ENCODE data around the gene BDH2.

BDH2 gene

GRCh38 chr4:103098341-103098740 is 1.3 kb downstream of the BDH2 start:
- no peaks in the 10 kb centered on the region for H3K9me3 Mint-ChIP-seq
- H3K27me3 Mint-ChIP-seq = no peaks in the 10 kb centered on the region
- no peaks in the 10 kb centered on the region for H3K36me3 Mint-ChIP-seq (ENCODE audit: low read depth)
- H3K4me1 Mint-ChIP-seq (ENCODE audit: low read depth) = peaks cover 22% of the 10 kb centered on the region
- H3K27ac Mint-ChIP-seq = no peak overlapping the region
- peak overlapping the region; percentile 87 for H3K4me3 Mint-ChIP-seq

GRCh38 chr4:103097112-103097511 is 2.5 kb downstream of the BDH2 start:
- Mint-ChIP-seq H3K36me3 (ENCODE audit: low read depth) (peaks cover 3% of the 10 kb centered on the region), H3K27ac (no peak overlapping the region), H3K9me3 (no peaks in the 10 kb centered on the region), H3K27me3 (no peaks in the 10 kb centered on the region), H3K4me3 (no peak overlapping the region), H3K4me1 (ENCODE audit: low read depth) (peaks cover 31% of the 10 kb centered on the region)

GRCh38 chr4:103095080-103095479 is 4.6 kb downstream of the BDH2 start:
- H3K4me3 Mint-ChIP-seq = no peak overlapping the region
- H3K27me3 Mint-ChIP-seq = no peaks in the 10 kb centered on the region
- H3K9me3 Mint-ChIP-seq = no peaks in the 10 kb centered on the region
- peaks cover 37% of the 10 kb centered on the region for H3K4me1 Mint-ChIP-seq (ENCODE audit: low read depth)
- no peak overlapping the region for H3K27ac Mint-ChIP-seq
- H3K36me3 Mint-ChIP-seq (ENCODE audit: low read depth) = peaks cover 9% of the 10 kb centered on the region

GRCh38 chr4:103092245-103092644 is 7.4 kb downstream of the BDH2 start:
- Mint-ChIP-seq H3K4me3 (peak overlapping the region; percentile 2), H3K27ac (no peak overlapping the region), H3K36me3 (ENCODE audit: low read depth) (peaks cover 10% of the 10 kb centered on the region), H3K27me3 (no peaks in the 10 kb centered on the region), H3K4me1 (ENCODE audit: low read depth) (peaks cover 15% of the 10 kb centered on the region), H3K9me3 (no peaks in the 10 kb centered on the region)

- Mint-ChIP-seq H3K4me1 (ENCODE audit: low read depth) (peaks cover 15% of the 10 kb centered on the region), H3K9me3 (no peaks in the 10 kb centered on the region), H3K27me3 (no peaks in the 10 kb centered on the region), H3K27ac (no peak overlapping the region), H3K4me3 (no peak overlapping the region), H3K36me3 (ENCODE audit: low read depth) (peaks cover 15% of the 10 kb centered on the region)
Measured at GRCh38 chr4:103091601-103092223, 7.9 kb downstream of the BDH2 start.

GRCh38 chr4:103089481-103089880 is 10.2 kb downstream of the BDH2 start:
- peaks cover 25% of the 10 kb centered on the region for H3K36me3 Mint-ChIP-seq (ENCODE audit: low read depth)
- H3K4me3 Mint-ChIP-seq = no peak overlapping the region
- no peaks in the 10 kb centered on the region for H3K27me3 Mint-ChIP-seq
- H3K9me3 Mint-ChIP-seq = no peaks in the 10 kb centered on the region
- H3K27ac Mint-ChIP-seq = no peak overlapping the region
- peaks cover 15% of the 10 kb centered on the region for H3K4me1 Mint-ChIP-seq (ENCODE audit: low read depth)

GRCh38 chr4:103086551-103086950 is 13.1 kb downstream of the BDH2 start:
- Mint-ChIP-seq H3K4me3 (no peak overlapping the region), H3K27ac (no peak overlapping the region), H3K4me1 (ENCODE audit: low read depth) (peaks cover under 1% of the 10 kb centered on the region), H3K9me3 (no peaks in the 10 kb centered on the region), H3K27me3 (no peaks in the 10 kb centered on the region), H3K36me3 (ENCODE audit: low read depth) (peaks cover 16% of the 10 kb centered on the region)

GRCh38 chr4:103085555-103086196 is 14.0 kb downstream of the BDH2 start:
- Mint-ChIP-seq H3K27me3 (no peaks in the 10 kb centered on the region), H3K4me1 (ENCODE audit: low read depth) (peaks cover 4% of the 10 kb centered on the region), H3K4me3 (no peak overlapping the region), H3K36me3 (ENCODE audit: low read depth) (peaks cover 20% of the 10 kb centered on the region), H3K27ac (no peak overlapping the region), H3K9me3 (no peaks in the 10 kb centered on the region)

- peaks cover 30% of the 10 kb centered on the region for H3K4me1 Mint-ChIP-seq (ENCODE audit: low read depth)
- no peak overlapping the region for H3K27ac Mint-ChIP-seq
- no peaks in the 10 kb centered on the region for H3K9me3 Mint-ChIP-seq
- no peak overlapping the region for H3K4me3 Mint-ChIP-seq
- H3K27me3 Mint-ChIP-seq = no peaks in the 10 kb centered on the region
- H3K36me3 Mint-ChIP-seq (ENCODE audit: low read depth) = peaks cover 24% of the 10 kb centered on the region
Measured at GRCh38 chr4:103079621-103080020, 20.0 kb downstream of the BDH2 start.

- H3K36me3 Mint-ChIP-seq (ENCODE audit: low read depth) = peaks cover 38% of the 10 kb centered on the region
- no peaks in the 10 kb centered on the region for H3K27me3 Mint-ChIP-seq
- H3K4me3 Mint-ChIP-seq = peak within 1 kb of the TSS; percentile 94
- no peaks in the 10 kb centered on the region for H3K9me3 Mint-ChIP-seq
- peaks cover 50% of the 10 kb centered on the region for H3K4me1 Mint-ChIP-seq (ENCODE audit: low read depth)
- peak within 1 kb of the TSS; percentile 99 for H3K27ac Mint-ChIP-seq
Measured at GRCh38 chr4:103076747-103077347, 22.8 kb downstream of the BDH2 start, which contains the start of gene SLC9B2. Gene SLC9B2, minus strand, starts transcription at chr4:103076761. Its CDS starts 9,211 bp downstream, at chr4:103067550.

GRCh38 chr4:103075894-103076746 is 23.5 kb downstream of the BDH2 start:
- Mint-ChIP-seq H3K4me1 (ENCODE audit: low read depth) (peaks cover 50% of the 10 kb centered on the region), H3K27me3 (no peaks in the 10 kb centered on the region), H3K27ac (peak overlapping the region; percentile 99), H3K4me3 (peak overlapping the region; percentile 94), H3K36me3 (ENCODE audit: low read depth) (peaks cover 38% of the 10 kb centered on the region), H3K9me3 (no peaks in the 10 kb centered on the region)

- H3K27ac Mint-ChIP-seq = peak overlapping the region; percentile 99
- peaks cover 46% of the 10 kb centered on the region for H3K4me1 Mint-ChIP-seq (ENCODE audit: low read depth)
- H3K36me3 Mint-ChIP-seq (ENCODE audit: low read depth) = peaks cover 38% of the 10 kb centered on the region
- H3K4me3 Mint-ChIP-seq = peak overlapping the region; percentile 94
- no peaks in the 10 kb centered on the region for H3K9me3 Mint-ChIP-seq
- no peaks in the 10 kb centered on the region for H3K27me3 Mint-ChIP-seq
Measured at GRCh38 chr4:103075435-103075893, 24.2 kb downstream of the BDH2 start.

- peak overlapping the region; percentile 94 for H3K4me3 Mint-ChIP-seq
- H3K27ac Mint-ChIP-seq = peak overlapping the region; percentile 99
- no peaks in the 10 kb centered on the region for H3K9me3 Mint-ChIP-seq
- no peaks in the 10 kb centered on the region for H3K27me3 Mint-ChIP-seq
- H3K36me3 Mint-ChIP-seq (ENCODE audit: low read depth) = peaks cover 38% of the 10 kb centered on the region
- H3K4me1 Mint-ChIP-seq (ENCODE audit: low read depth) = peaks cover 46% of the 10 kb centered on the region
Measured at GRCh38 chr4:103074744-103075434, 24.7 kb downstream of the BDH2 start.

GRCh38 chr4:103073792-103074438 is 25.7 kb downstream of the BDH2 start:
- Mint-ChIP-seq H3K4me3 (peak overlapping the region; percentile 94), H3K36me3 (ENCODE audit: low read depth) (peaks cover 35% of the 10 kb centered on the region), H3K27me3 (no peaks in the 10 kb centered on the region), H3K4me1 (ENCODE audit: low read depth) (peaks cover 51% of the 10 kb centered on the region), H3K27ac (peak overlapping the region; percentile 58), H3K9me3 (no peaks in the 10 kb centered on the region)
